Measurements from ENCODE around the gene CDC14C.

- TF ChIP-seq RAD21 (IDR thresholded peaks at IDR 0.05; ENCODE audit: low read length) (no peak), POLR2A (IDR thresholded peaks at IDR 0.05; ENCODE audit: low read depth, low read length) (no peak), CTCF (conservative IDR thresholded peaks at IDR 0.05; ENCODE audit: low read depth, low read length) (no peak), MAZ (IDR thresholded peaks at IDR 0.05; ENCODE audit: borderline replicate concordance, low read depth, low read length) (no peak), CEBPB (IDR thresholded peaks at IDR 0.05; ENCODE audit: low read depth, low read length) (no peak), MXI1 (IDR thresholded peaks at IDR 0.05; ENCODE audit: borderline replicate concordance, low read depth, low read length) (no peak), MAFK (IDR thresholded peaks at IDR 0.05; ENCODE audit: low read depth, low read length) (no peak)
Observed at GRCh38 chr7:48962821-48963505, 38.6 kb downstream of the CDC14C start.

All from IMR-90 (cell line).